ENCODE measurements around the gene MEDAG. TPM values are rescaled to one million over a fixed set of nuclear protein-coding genes. Genes with fewer than 3 reads are reported as not detected.

Gene MEDAG
- total RNA-seq, 2 donors from 2014 or later = 163 to 634 TPM

DNA sequence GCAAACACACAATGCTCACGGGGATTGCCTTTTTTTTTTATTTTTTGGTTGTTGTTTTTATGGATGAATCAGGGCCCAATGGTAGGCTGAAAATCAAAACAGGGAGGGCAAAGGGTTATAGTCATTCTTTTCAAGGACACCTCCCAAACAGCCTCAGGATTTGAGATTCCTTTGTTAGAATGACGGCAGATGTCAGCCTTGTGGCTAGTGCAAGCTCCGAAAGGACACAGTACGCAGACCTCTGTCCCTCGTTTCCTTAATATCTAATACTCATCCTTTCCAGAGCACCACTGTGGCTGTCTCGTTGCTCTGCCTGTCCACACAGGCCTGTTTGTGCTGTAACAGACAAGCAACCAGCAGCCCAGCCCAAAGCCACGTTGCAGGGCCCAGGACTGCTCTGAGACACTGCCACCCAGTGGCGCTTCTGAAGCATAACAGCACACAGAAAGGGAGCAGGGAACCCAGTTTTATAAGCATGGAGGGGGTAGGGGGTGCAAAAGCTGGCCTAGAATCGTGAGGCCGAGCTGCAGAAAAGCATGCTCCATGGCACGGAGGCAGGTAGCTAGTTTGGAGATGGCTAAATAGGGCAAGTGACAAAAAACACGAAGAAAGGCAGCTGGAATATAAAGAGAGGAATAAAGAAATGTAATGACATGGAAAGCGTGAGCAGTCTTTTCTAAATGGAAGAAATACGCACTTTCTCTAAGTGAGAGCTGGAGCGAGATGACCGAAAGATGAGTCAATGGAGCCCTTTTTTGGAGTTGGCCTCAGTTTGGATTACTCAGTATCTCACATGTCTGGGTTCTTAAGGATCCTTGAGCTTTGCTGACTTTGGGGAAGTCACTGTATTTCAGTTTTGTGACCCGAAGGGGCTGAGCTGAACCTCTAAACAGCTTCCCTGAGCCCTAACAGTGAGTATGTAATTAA is 40.7 kb upstream of the MEDAG start:
- peaks cover 27 to 62% of the 10 kb centered on the region in 2 donors for H3K4me1 ChIP-seq (ENCODE audit: control insufficient read depth in 1 of 2, low read depth in 2 of 2)
- ATAC-seq (ENCODE audit: insufficient number of reproducible peaks, low FRiP score, low read depth) (peak; percentile 47), DNase-seq (ENCODE audit: low spot score) (no peak)
- peak overlapping the region; percentile 2 for H3K4me3 ChIP-seq
- peak overlapping the region; percentile 95 to 97 for H3K27ac ChIP-seq
- H3K9me3 ChIP-seq = no peaks in the 10 kb centered on the region
- TF ChIP-seq, protein P1, sequence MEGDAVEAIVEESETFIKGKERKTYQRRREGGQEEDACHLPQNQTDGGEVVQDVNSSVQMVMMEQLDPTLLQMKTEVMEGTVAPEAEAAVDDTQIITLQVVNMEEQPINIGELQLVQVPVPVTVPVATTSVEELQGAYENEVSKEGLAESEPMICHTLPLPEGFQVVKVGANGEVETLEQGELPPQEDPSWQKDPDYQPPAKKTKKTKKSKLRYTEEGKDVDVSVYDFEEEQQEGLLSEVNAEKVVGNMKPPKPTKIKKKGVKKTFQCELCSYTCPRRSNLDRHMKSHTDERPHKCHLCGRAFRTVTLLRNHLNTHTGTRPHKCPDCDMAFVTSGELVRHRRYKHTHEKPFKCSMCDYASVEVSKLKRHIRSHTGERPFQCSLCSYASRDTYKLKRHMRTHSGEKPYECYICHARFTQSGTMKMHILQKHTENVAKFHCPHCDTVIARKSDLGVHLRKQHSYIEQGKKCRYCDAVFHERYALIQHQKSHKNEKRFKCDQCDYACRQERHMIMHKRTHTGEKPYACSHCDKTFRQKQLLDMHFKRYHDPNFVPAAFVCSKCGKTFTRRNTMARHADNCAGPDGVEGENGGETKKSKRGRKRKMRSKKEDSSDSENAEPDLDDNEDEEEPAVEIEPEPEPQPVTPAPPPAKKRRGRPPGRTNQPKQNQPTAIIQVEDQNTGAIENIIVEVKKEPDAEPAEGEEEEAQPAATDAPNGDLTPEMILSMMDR (IDR thresholded peaks at IDR 0.05) = peak; percentile 92
- H3K27me3 ChIP-seq (replicated peaks; ENCODE audit: insufficient read depth) = no peaks in the 10 kb centered on the region
- H3K36me3 ChIP-seq = no peaks in the 10 kb centered on the region

DNA sequence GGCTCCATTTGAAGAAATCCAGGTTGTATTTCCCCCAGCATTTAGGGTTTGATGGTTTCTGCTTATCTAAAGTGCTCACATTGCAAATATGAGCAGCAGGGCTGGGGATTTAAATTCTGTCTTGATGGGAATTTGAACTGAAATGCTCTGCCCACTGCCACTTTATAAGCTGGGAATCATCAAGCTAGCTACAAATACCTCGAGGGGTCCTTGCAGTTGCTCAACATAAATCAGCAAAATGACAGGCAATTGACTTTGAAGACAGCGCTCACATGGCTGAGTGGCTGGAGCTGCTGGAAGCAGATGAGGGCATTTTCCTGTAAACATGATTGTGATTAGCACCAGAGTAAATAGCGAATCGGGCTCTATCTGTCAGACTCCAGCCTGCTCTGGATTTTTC is 39.4 kb upstream of the MEDAG start:
- TF ChIP-seq, protein P1 (IDR thresholded peaks at IDR 0.05) = no peak
- ATAC-seq (ENCODE audit: insufficient number of reproducible peaks, low FRiP score, low read depth) (no peak), DNase-seq (ENCODE audit: low spot score) (no peak)
- Histone ChIP-seq H3K36me3 (no peaks in the 10 kb centered on the region), H3K9me3 (no peaks in the 10 kb centered on the region), H3K27me3 (replicated peaks; ENCODE audit: insufficient read depth) (no peaks in the 10 kb centered on the region), H3K4me1 (ENCODE audit: control insufficient read depth in 1 of 2, low read depth in 2 of 2) (peaks cover 32 to 75% of the 10 kb centered on the region in 2 donors), H3K27ac (peak overlapping the region in 1 of 2 donors; percentile 95), H3K4me3 (no peak overlapping the region)

DNA sequence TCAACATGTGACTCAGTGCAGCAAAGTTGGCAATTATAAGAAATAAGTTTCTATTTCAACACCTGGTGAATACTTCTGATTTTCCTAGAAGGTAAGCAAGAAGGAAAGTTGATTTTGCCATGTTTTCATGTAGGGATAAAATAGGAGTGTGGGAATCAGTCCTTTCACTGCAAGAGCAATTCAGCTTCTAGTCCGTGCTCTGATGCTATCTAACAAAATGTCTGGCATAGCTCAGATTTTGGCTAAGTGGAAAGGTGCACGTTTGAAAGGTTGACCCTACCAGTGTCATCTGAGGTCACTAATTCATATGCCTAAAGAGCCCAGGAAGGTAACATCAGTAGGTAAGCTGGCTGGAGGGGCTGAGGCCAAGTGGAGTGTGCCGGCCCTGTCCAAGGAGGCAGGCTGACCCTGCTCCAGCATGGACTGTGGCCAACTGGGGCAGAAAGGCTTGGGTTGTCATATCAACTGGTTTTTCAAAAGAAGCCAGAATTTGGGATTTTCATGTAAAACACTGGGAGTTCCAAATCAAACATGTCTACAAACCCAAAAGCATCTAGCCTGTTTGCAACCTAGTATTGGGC is 38.9 kb upstream of the MEDAG start:
- Histone ChIP-seq H3K4me1 (ENCODE audit: control insufficient read depth in 1 of 2, low read depth in 2 of 2) (peaks cover 34 to 79% of the 10 kb centered on the region in 2 donors), H3K36me3 (no peaks in the 10 kb centered on the region), H3K27ac (peak overlapping the region in 1 of 2 donors; percentile 94), H3K4me3 (no peak overlapping the region), H3K9me3 (no peaks in the 10 kb centered on the region), H3K27me3 (replicated peaks; ENCODE audit: insufficient read depth) (no peaks in the 10 kb centered on the region)
- DNase-seq (ENCODE audit: low spot score) (no peak), ATAC-seq (ENCODE audit: insufficient number of reproducible peaks, low FRiP score, low read depth) (no peak)
- TF ChIP-seq, protein P1 (IDR thresholded peaks at IDR 0.05) = no peak

DNA sequence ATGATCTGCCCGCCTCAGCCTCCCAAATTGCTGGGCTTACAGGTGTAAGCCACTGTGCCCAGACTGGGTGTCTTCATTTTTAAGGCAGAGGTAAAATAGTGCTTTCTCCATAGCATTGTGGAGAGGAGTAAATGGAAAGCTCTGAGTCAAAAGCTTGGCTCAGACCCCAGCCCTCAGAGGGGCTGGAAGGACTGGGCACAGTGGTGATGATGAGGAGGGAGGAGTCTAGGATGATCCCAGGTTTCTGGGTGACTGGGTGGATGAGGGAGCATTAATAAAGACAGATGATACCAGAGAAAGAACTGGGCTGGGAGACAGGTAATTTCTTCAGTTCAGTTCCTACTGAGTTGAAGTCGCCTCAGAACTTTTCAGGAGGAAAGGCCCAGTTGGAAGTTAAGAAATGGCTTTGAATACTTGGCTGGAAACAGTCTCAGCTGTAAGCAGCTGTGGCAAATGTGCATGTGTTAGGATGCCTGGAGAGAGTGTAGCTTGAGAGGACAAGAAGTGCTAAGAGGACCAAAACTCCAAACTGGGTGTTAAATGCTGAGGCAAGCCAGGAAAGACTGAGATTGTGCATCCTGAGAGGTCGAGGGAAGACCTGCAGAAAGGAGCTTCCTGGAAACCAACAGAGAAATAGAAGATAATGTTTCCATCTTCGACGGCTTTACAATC is 37.1 kb upstream of the MEDAG start:
- Histone ChIP-seq H3K9me3 (no peaks in the 10 kb centered on the region), H3K27me3 (replicated peaks; ENCODE audit: insufficient read depth) (no peaks in the 10 kb centered on the region), H3K4me1 (ENCODE audit: control insufficient read depth in 1 of 2, low read depth in 2 of 2) (peaks cover 41 to 79% of the 10 kb centered on the region in 2 donors), H3K36me3 (no peaks in the 10 kb centered on the region), H3K27ac (peak overlapping the region; percentile 93 to 94), H3K4me3 (no peak overlapping the region)
- TF ChIP-seq, protein P1 (IDR thresholded peaks at IDR 0.05) = no peak
- ATAC-seq (ENCODE audit: insufficient number of reproducible peaks, low FRiP score, low read depth) (no peak), DNase-seq (ENCODE audit: low spot score) (no peak)

DNA sequence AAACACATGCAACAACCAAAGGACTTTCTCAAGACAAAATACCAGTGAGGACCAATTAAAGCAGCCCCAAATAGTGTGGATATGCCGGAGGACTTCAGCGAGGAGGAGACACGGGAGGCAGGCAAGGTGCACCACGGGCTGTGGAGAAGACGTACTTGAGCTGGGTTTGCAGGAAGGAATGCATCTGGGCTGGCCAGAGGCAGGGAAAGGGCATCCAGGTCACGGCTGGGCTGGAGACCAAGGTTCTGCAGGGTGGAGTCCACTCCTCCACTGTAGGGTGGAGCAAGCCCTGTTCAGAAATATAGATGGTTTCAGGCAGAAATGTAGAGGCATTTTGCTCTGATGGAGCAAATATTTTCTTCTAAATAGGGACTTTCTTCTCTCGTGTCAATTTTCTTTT is 36.6 kb upstream of the MEDAG start:
- DNase-seq (ENCODE audit: low spot score) = no peak
- H3K27ac ChIP-seq = peak overlapping the region; percentile 93 to 94
- ATAC-seq (ENCODE audit: insufficient number of reproducible peaks, low FRiP score, low read depth) = no peak
- no peak overlapping the region for H3K4me3 ChIP-seq
- peaks cover 37 to 79% of the 10 kb centered on the region in 2 donors for H3K4me1 ChIP-seq (ENCODE audit: control insufficient read depth in 1 of 2, low read depth in 2 of 2)
- no peaks in the 10 kb centered on the region for H3K9me3 ChIP-seq
- no peaks in the 10 kb centered on the region for H3K27me3 ChIP-seq (replicated peaks; ENCODE audit: insufficient read depth)
- TF ChIP-seq, protein P1 (IDR thresholded peaks at IDR 0.05) = no peak
- H3K36me3 ChIP-seq = no peaks in the 10 kb centered on the region

Data from thoracic aorta (tissue), 2 donors.